Activated naive CD4-positive, alpha-beta T cell treated with anti-CD3 and anti-CD28 coated beads, Interleukin-2, amount 10 ng/mL, durations not matched to agents 7 days and 5 days (primary cell): Measurements from ENCODE around the gene CAMP.

Experiments used
- CTCF ChIA-PET: fragments of 350-600 bp; sonication (Branson Sonifier 250); formaldehyde crosslinking; loops from one replicate; lab custom pipeline; 2021; ENCODE audit warnings: antibody characterized with exemption; lab: Charles Lee
- DNase-seq: peaks from one replicate; pipeline ENCODE4 v3.0.0-alpha.2; 2020
- H3K27ac Mint-ChIP-seq: one replicate; pipeline ENCODE4 v1.8.0; 2021; ENCODE audit warnings: mild to moderate bottlenecking, moderate library complexity, mixed read lengths
- H3K27me3 Mint-ChIP-seq: one replicate; pipeline ENCODE4 v1.8.0; 2021; ENCODE audit warnings: mild to moderate bottlenecking, mixed read lengths
- H3K36me3 Mint-ChIP-seq: one replicate; pipeline ENCODE4 v1.8.0; 2021; ENCODE audit warnings: mixed read lengths
- H3K4me1 Mint-ChIP-seq: one replicate; pipeline ENCODE4 v1.8.0; 2021; ENCODE audit warnings: mixed read lengths
- H3K4me3 Mint-ChIP-seq: one replicate; pipeline ENCODE4 v1.8.0; 2021; ENCODE audit warnings: mild to moderate bottlenecking, moderate library complexity, mixed read lengths
- H3K9me3 Mint-ChIP-seq: one replicate; pipeline ENCODE4 v1.8.0; 2021; ENCODE audit warnings: mixed read lengths

Gene CAMP

DNA sequence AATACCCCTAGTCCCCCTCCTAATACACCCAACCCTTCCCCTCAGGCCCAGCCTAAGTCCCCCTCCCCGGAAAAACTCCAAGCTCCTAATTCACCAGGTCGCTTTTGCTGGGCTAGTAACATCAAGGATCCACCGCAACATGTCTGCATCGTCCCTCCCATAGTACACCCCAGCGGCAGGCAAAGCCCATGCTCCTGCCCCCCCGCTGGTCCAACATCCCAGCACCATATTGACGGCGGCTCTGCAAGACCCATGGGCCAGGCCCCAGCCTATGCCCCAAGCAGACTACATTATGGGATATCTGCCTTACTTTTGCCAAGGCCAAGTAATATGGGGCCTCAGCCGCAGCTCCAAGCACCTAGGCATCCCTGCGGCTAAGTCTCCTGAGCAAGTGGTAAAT is 51.2 kb downstream of the CAMP start:
- no peak for DNase-seq
- no peak overlapping the region for H3K27ac Mint-ChIP-seq
- H3K9me3 Mint-ChIP-seq, result no peaks in the 10 kb centered on the region
- CTCF ChIA-PET, result interaction anchor here (1.2 to 7.3 kb wide), 3 partner anchors 26 to 161 kb away, joined by 7 to 110 read pairs (median 50); no protein-coding TSS in a partner anchor
- H3K36me3 Mint-ChIP-seq, result peaks cover 16% of the 10 kb centered on the region
- H3K4me3 Mint-ChIP-seq, result no peak overlapping the region
- H3K27me3 Mint-ChIP-seq, result peaks cover 3% of the 10 kb centered on the region
- peaks cover 11% of the 10 kb centered on the region for H3K4me1 Mint-ChIP-seq
